ENCODE data around the gene GPANK1. TPM values are rescaled to one million over a fixed set of nuclear protein-coding genes. Genes with fewer than 3 reads are reported as not detected.

Gene GPANK1
- total and polyA plus RNA-seq, 9 of the 15 experiments (the other 6 are each of a cell fraction or from before 2014, with no cell fraction given) = 32.2 to 111 (median 46.3) TPM

GRCh38 chr6:31666337-31666965 lies 1.7 kb upstream of the GPANK1 start:
- Histone ChIP-seq H3K79me2 (ENCODE audit: control insufficient read depth, insufficient read depth, low read length) (peaks cover 77% of the 10 kb centered on the region), H4K20me1 (replicated peaks; ENCODE audit: control insufficient read depth, insufficient read depth, low read length) (0 out of 2 replicates have a peak, but pooled peaks cover 3% of the 10 kb centered on the region), H3K27me3 (ENCODE audit: control insufficient read depth in 2 of 2, insufficient read depth in 2 of 2, low read length in 2 of 2) (no peaks in the 10 kb centered on the region), H3K9me3 (replicated peaks; ENCODE audit: control insufficient read depth, insufficient read depth, low read depth, low read length) (no peaks in the 10 kb centered on the region), H3K27ac (ENCODE audit: extremely low read depth, low read depth, low read length) (peak overlapping the region; percentile 97), H3K9me1 (ENCODE audit: control insufficient read depth, insufficient read depth, low read length) (no peaks in the 10 kb centered on the region), H3K4me1 (replicated peaks in 1 of 2; ENCODE audit: control insufficient read depth in 2 of 2, insufficient read depth in 2 of 2, low read length in 2 of 2) (peaks cover 31 to 32% of the 10 kb centered on the region in 2 experiments; a peak in 4 of 5 replicates), H3K4me3 (peak overlapping the region; percentile 66), H3K9ac (ENCODE audit: insufficient read depth in 1 of 2, low read depth in 2 of 2, low read length in 2 of 2) (peak overlapping the region; percentile 96 to 97), H3K4me2 (ENCODE audit: insufficient read depth, low read length) (peak overlapping the region; percentile 90), H3K36me3 (ENCODE audit: control insufficient read depth, insufficient read depth, low read length) (peaks cover 76% of the 10 kb centered on the region), H2AFZ (ENCODE audit: low read depth, low read length) (peak overlapping the region; percentile 79)
- FAIRE-seq (no peak), ATAC-seq (no peak), DNase-seq (ENCODE audit: extremely low read depth in 1 of 4, low spot score in 3 of 4) (peak in 2 of 4 experiments; percentile 37 to 53)
- BruUV-seq (replicated peaks) = TSS peak; percentile 44
- WGBS (ENCODE audit: insufficient coverage, low coverage, missing lambda C conversion rate) = under 1% methylated on average over 15 of the region's 15 CpGs
- CTCF ChIA-PET (ENCODE audit: low intra/inter-chr PET ratio) = interaction anchor here (0.7 kb wide), 1 partner anchor 10 kb away, joined by 5 read pairs; no protein-coding TSS in a partner anchor
- intact Hi-C loops (cut with micrococcal nuclease) (loop anchor here (10.0 kb wide), 1 partner anchor 508 kb away; the partner anchor contains the start of genes AGPAT1 and RNF5), in situ Hi-C loops (cut with MboI) (no loop called here)
- POLR2A ChIA-PET = interaction anchor here (0.7 to 9.8 kb wide), 14 partner anchors 9 to 178 kb away, joined by 3 to 182 read pairs (median 5); partner anchors contain the start of genes ABHD16A, BAG6, CLIC1 and DDAH2
- peak; percentile 73 for TF ChIP-seq CHD1 (IDR thresholded peaks at IDR 0.05; ENCODE audit: low read length)
- peak in 1 of 2 experiments; percentile 27; a peak in 2 of 4 replicates for TF ChIP-seq UBTF (IDR thresholded peaks at IDR 0.05; ENCODE audit: borderline replicate concordance in 1 of 2, low read depth in 2 of 2, low read length in 2 of 2)
- TF ChIP-seq, protein P1, sequence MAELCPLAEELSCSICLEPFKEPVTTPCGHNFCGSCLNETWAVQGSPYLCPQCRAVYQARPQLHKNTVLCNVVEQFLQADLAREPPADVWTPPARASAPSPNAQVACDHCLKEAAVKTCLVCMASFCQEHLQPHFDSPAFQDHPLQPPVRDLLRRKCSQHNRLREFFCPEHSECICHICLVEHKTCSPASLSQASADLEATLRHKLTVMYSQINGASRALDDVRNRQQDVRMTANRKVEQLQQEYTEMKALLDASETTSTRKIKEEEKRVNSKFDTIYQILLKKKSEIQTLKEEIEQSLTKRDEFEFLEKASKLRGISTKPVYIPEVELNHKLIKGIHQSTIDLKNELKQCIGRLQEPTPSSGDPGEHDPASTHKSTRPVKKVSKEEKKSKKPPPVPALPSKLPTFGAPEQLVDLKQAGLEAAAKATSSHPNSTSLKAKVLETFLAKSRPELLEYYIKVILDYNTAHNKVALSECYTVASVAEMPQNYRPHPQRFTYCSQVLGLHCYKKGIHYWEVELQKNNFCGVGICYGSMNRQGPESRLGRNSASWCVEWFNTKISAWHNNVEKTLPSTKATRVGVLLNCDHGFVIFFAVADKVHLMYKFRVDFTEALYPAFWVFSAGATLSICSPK (IDR thresholded peaks at IDR 0.05; ENCODE audit: borderline replicate concordance) = 0 out of 2 replicates have a peak, but pooled peaks have one; percentile 67
- TF ChIP-seq ZNF253 (CRISPR knock-in tag; conservative IDR thresholded peaks at IDR 0.05) = peak; percentile 80; the same call in 1 of the 2 replicates
- TF ChIP-seq GABPB2 (CRISPR knock-in tag; conservative IDR thresholded peaks at IDR 0.05) = 0 out of 2 replicates have a peak, but pooled peaks have one; percentile 78
- TF ChIP-seq ZNF780A (CRISPR knock-in tag; IDR thresholded peaks at IDR 0.05) = no peak
- no peak for TF ChIP-seq RB1 (IDR thresholded peaks at IDR 0.05; ENCODE audit: low read depth)
- peak in 1 of 2 experiments; percentile 77; a peak in 2 of 4 replicates for TF ChIP-seq HDAC1 (IDR thresholded peaks at IDR 0.05)
- 0 out of 4 replicates have a peak, but pooled peaks of 1 of the 2 experiments have one; percentile 56 for TF ChIP-seq SRF (CRISPR knock-in tag; IDR thresholded peaks at IDR 0.05)
- TF ChIP-seq HMG20B (CRISPR knock-in tag; IDR thresholded peaks at IDR 0.05) = peak; percentile 51; the same call in 1 of the 2 replicates
- 0 out of 2 replicates have a peak, but pooled peaks have one; percentile 43 for TF ChIP-seq DNMT1 (IDR thresholded peaks at IDR 0.05)
- 0 out of 2 replicates have a peak, but pooled peaks have one; percentile 8 for TF ChIP-seq KAT7 (CRISPR knock-in tag; IDR thresholded peaks at IDR 0.05; ENCODE audit: borderline replicate concordance)
- no peak for TF ChIP-seq E2F3 (CRISPR knock-in tag; IDR thresholded peaks at IDR 0.05)
- TF ChIP-seq PURB (CRISPR knock-in tag; IDR thresholded peaks at IDR 0.05; ENCODE audit: low read depth) = no peak
- TF ChIP-seq TAF1 (IDR thresholded peaks at IDR 0.05; ENCODE audit: control insufficient read depth, extremely low read depth, insufficient read depth, low read length, severe bottlenecking) = no peak
- TF ChIP-seq ZEB2 (IDR thresholded peaks at IDR 0.05) = peak; percentile 26; the same call in 1 of the 2 replicates
- TF ChIP-seq TBL1XR1 (IDR thresholded peaks at IDR 0.05; ENCODE audit: low read length in 2 of 2) = 0 out of 4 replicates have a peak, but pooled peaks of 1 of the 2 experiments have one; percentile 7
- TF ChIP-seq NCOA1 (IDR thresholded peaks at IDR 0.05; ENCODE audit: low read depth) = peak; percentile 55; the same call in 1 of the 2 replicates
